H9 (cell line): ENCODE data around the gene CABLES2. TPM values are rescaled to one million over a fixed set of nuclear protein-coding genes. Genes with fewer than 3 reads are reported as not detected.

Experiments
- DNase-seq: peaks from one replicate; pipeline ENCODE4 v3.0.0-alpha.2; 2017
- H2AFZ ChIP-seq: one replicate; pipeline ENCODE4 v1.6.1; 2013; ENCODE audit warnings: mild to moderate bottlenecking, low read length, control low read depth, moderate library complexity
- H2AK5ac ChIP-seq: 2 replicates; pipeline ENCODE4 v1.6.1; 2013; ENCODE audit warnings: low read length, control low read depth, mixed read lengths; ENCODE audit not compliant: insufficient read length
- H2BK120ac ChIP-seq: one replicate; pipeline ENCODE4 v1.6.1; 2013; ENCODE audit warnings: low read depth, mild to moderate bottlenecking, low read length, control low read depth, inconsistent platforms; ENCODE audit not compliant: poor library complexity, severe bottlenecking
- H2BK12ac ChIP-seq: 2 replicates; pipeline ENCODE4 v1.6.1; 2013; ENCODE audit warnings: low read length, control low read depth, mixed read lengths, low read depth; ENCODE audit not compliant: insufficient read length
- H2BK15ac ChIP-seq: 2 replicates; pipeline ENCODE4 v1.6.1; 2013; ENCODE audit warnings: low read depth, low read length, control low read depth
- H2BK20ac ChIP-seq: one replicate; pipeline ENCODE4 v1.6.1; 2013; ENCODE audit warnings: low read depth, mild to moderate bottlenecking, low read length, control low read depth, inconsistent platforms; ENCODE audit not compliant: poor library complexity, severe bottlenecking
- H2BK5ac ChIP-seq: 2 replicates; pipeline ENCODE4 v1.6.1; 2013; ENCODE audit warnings: low read length, control low read depth, mixed read lengths; ENCODE audit not compliant: insufficient read length
- H3K14ac ChIP-seq: 2 replicates; pipeline ENCODE4 v1.6.1; 2013; ENCODE audit warnings: low read length, control low read depth; ENCODE audit not compliant: insufficient read depth
- H3K18ac ChIP-seq: 2 replicates; pipeline ENCODE4 v1.6.1; 2013; ENCODE audit warnings: low read depth, mild to moderate bottlenecking, mixed read lengths, low read length, control low read depth; ENCODE audit not compliant: insufficient read length
- H3K23ac ChIP-seq: 2 replicates; pipeline ENCODE4 v1.6.1; 2013; ENCODE audit warnings: low read length, control low read depth, mixed read lengths, low read depth; ENCODE audit not compliant: insufficient read length
- H3K23me2 ChIP-seq: 2 replicates; pipeline ENCODE4 v1.6.1; 2013; ENCODE audit warnings: low read depth, mild to moderate bottlenecking, mixed read lengths, low read length, control low read depth; ENCODE audit not compliant: insufficient read length, poor library complexity, severe bottlenecking
- H3K27ac ChIP-seq: 2 replicates; pipeline ENCODE4 v1.5.1; 2013; ENCODE audit warnings: low read length, control low read depth, mixed read lengths, low read depth; ENCODE audit not compliant: insufficient read length
- H3K27me3 ChIP-seq: 2 replicates; pipeline ENCODE4 v1.6.1; 2013; ENCODE audit warnings: low read length, control low read depth, inconsistent platforms; ENCODE audit not compliant: insufficient read depth
- H3K4ac ChIP-seq: 2 replicates; pipeline ENCODE4 v1.6.1; 2013; ENCODE audit warnings: low read depth, mild to moderate bottlenecking, control low read depth, inconsistent platforms, low read length, moderate library complexity
- H3K4me1 ChIP-seq: 2 replicates; pipeline ENCODE4 v1.6.1; 2013; ENCODE audit warnings: low read length, control low read depth, inconsistent platforms; ENCODE audit not compliant: insufficient read depth
- H3K4me2 ChIP-seq: 2 replicates; pipeline ENCODE4 v1.6.1; 2013; ENCODE audit warnings: low read length, control low read depth, mixed read lengths; ENCODE audit not compliant: insufficient read length, insufficient read depth
- H3K56ac ChIP-seq: 2 replicates; pipeline ENCODE4 v1.6.1; 2013; ENCODE audit warnings: low read depth, mild to moderate bottlenecking, mixed read lengths, low read length, control low read depth; ENCODE audit not compliant: insufficient read length
- H3K79me1 ChIP-seq: 2 replicates; pipeline ENCODE4 v1.6.1; 2013; ENCODE audit warnings: low read depth, mild to moderate bottlenecking, moderate library complexity, low read length, control low read depth, inconsistent platforms; ENCODE audit not compliant: insufficient read depth, poor library complexity, severe bottlenecking
- H3K79me2 ChIP-seq: 2 replicates; pipeline ENCODE4 v1.6.1; 2013; ENCODE audit warnings: low read length, control low read depth, inconsistent platforms; ENCODE audit not compliant: insufficient read depth
- H3K9ac ChIP-seq: 2 replicates; pipeline ENCODE4 v1.6.1; 2013; ENCODE audit warnings: low read length, control low read depth, mixed read lengths; ENCODE audit not compliant: insufficient read length; ENCODE audit errors: extremely low read depth
- H3K9me3 ChIP-seq: one replicate; pipeline ENCODE4 v1.6.1; 2013; ENCODE audit warnings: low read depth, low read length, inconsistent platforms; ENCODE audit not compliant: control insufficient read depth
- H3T11ph ChIP-seq: one replicate; pipeline ENCODE4 v1.6.1; 2013; ENCODE audit warnings: mild to moderate bottlenecking, low read length, control low read depth, inconsistent platforms
- H4K20me1 ChIP-seq: one replicate; pipeline ENCODE4 v1.6.1; 2013; ENCODE audit not compliant: control insufficient read depth, insufficient read length, insufficient read depth
- H4K5ac ChIP-seq: 2 replicates; pipeline ENCODE4 v1.6.1; 2013; ENCODE audit warnings: low read depth, mild to moderate bottlenecking, mixed read lengths, low read length, control low read depth; ENCODE audit not compliant: insufficient read length
- H4K8ac ChIP-seq: replicated peaks from 2 replicates; pipeline ENCODE4 v1.6.1; 2013; ENCODE audit warnings: low read length, control low read depth, mixed read lengths, low read depth; ENCODE audit not compliant: insufficient read length
- H4K91ac ChIP-seq: 2 replicates; pipeline ENCODE4 v1.6.1; 2013; ENCODE audit warnings: low read depth, mild to moderate bottlenecking, moderate library complexity, mixed read lengths, low read length, control low read depth; ENCODE audit not compliant: insufficient read length
- H3K27ac Mint-ChIP-seq, 3 experiments: 2 replicates in 2 of 3; 3 replicates in 1 of 3; pipeline ENCODE4 v1.8.0; 2020 to 2021; ENCODE audit warnings: mixed read lengths in 3 of 3, mild to moderate bottlenecking in 1 of 3, moderate library complexity in 1 of 3
- H3K27me3 Mint-ChIP-seq: 2 replicates; pipeline ENCODE4 v1.8.0; 2021; ENCODE audit warnings: low read depth, mild to moderate bottlenecking, moderate library complexity, mixed read lengths
- H3K36me3 Mint-ChIP-seq, 3 experiments: 2 replicates in 2 of 3; 3 replicates in 1 of 3; pipeline ENCODE4 v1.8.0; 2020 to 2021; ENCODE audit warnings: low read depth in 3 of 3, mixed read lengths in 3 of 3; ENCODE audit not compliant: insufficient read depth in 1 of 3
- H3K4me1 Mint-ChIP-seq, 2 experiments: 2 replicates each; pipeline ENCODE4 v1.8.0; 2020; ENCODE audit warnings: mixed read lengths in 2 of 2
- H3K4me3 Mint-ChIP-seq, 2 experiments: 2 replicates in 1 of 2; 3 replicates in 1 of 2; pipeline ENCODE4 v1.8.0; 2020 to 2021; ENCODE audit warnings: mild to moderate bottlenecking in 2 of 2, mixed read lengths in 2 of 2, moderate library complexity in 1 of 2
- H3K9me3 Mint-ChIP-seq, 2 experiments: 2 replicates in 1 of 2; 3 replicates in 1 of 2; pipeline ENCODE4 v1.8.0; 2020; ENCODE audit warnings: mild to moderate bottlenecking in 2 of 2, mixed read lengths in 2 of 2, moderate library complexity in 1 of 2
- WGBS: extraction: QIAGEN DNeasy Blood & Tissue Kit; methylation state at CpG from one replicate; pipeline ENCODE4 v1.1.7; 2013; ENCODE audit warnings: missing lambda C conversion rate, low lambda C conversion rate, mixed read lengths; ENCODE audit not compliant: insufficient read length; ENCODE audit errors: extremely low coverage; 5-methylcytosine and 5-hydroxymethylcytosine counted together
- total RNA-seq: library from RNA; stranded (reverse); gene quantifications from 2 replicates; pipeline ENCODE4 v1.2.1, GENCODE V29; 2021
- TF ChIP-seq, protein P1 (sequence below): fragments of 200-600 bp; sonication (generic); conservative IDR thresholded peaks from 3 replicates; pipeline ENCODE4 v1.8.0; 2021; ENCODE audit warnings: antibody characterized with exemption, mild to moderate bottlenecking

CABLES2 gene
- total RNA-seq, 1 experiment from 2014 or later: 10.8 TPM

DNA sequence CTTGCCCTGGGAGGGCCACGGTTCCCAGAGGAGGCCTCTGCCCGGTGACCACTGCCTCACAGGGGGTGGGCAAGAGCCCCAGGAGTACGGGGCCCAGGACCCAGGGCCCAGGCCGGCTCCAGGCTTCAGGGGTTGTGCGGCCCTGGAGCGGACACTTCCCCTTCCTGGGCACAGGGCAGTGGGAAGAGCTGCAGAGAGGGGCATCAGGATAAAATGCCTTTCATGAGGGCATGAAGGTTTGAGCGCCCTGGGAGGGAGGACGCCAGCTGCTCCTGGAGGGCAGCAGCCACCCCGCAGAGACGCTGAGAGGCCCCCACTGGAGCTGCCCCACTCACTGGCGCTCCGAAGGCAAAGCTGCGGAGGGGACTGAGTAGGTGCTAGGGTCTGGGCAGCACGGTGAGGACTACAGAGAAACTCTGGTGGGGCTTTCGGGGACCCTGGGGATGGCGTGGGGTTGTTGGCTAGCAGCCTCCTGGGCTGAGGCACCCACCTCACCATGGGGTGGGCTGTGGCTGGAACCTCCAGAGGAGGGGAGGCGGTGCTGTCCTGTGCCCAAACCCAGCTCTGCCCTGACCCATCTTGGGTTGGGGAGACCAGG lies 50.4 kb downstream of the CABLES2 start:
- no peak overlapping the region for H3K4me2 ChIP-seq
- H2BK20ac ChIP-seq: no peak overlapping the region

More for the DNA sequence above, 50.4 kb downstream of the CABLES2 start:
- H3K4me1 Mint-ChIP-seq: peaks cover 15 to 36% of the 10 kb centered on the region in 2 experiments
- WGBS: no CpG with 5 or more reads among the region's 17 CpGs
- Histone ChIP-seq H3K79me2 (peaks cover 4% of the 10 kb centered on the region; the same call in 1 of the 2 replicates), H4K20me1 (no peaks in the 10 kb centered on the region), H3K9ac (no peak overlapping the region), H3K14ac (peak overlapping the region; percentile 36; the same call in 1 of the 2 replicates), H2BK12ac (no peak overlapping the region), H2BK120ac (no peak overlapping the region), H3K27me3 (no peaks in the 10 kb centered on the region), H3K23me2 (peaks cover 3% of the 10 kb centered on the region), H4K8ac (no peak overlapping the region), H3K4ac (no peak overlapping the region; the same call in 1 of the 2 replicates), H3K4me1 (no peaks in the 10 kb centered on the region; the same call in 1 of the 2 replicates), H2AK5ac (no peak overlapping the region), H2BK5ac (no peak overlapping the region), H3K18ac (no peak overlapping the region), H3K27ac (no peak overlapping the region), H3K56ac (no peak overlapping the region), H2AFZ (no peak overlapping the region), H3K9me3 (no peaks in the 10 kb centered on the region), H2BK15ac (no peak overlapping the region), H3K79me1 (peaks cover 5% of the 10 kb centered on the region), H3T11ph (no peak overlapping the region), H3K23ac (no peak overlapping the region), H4K91ac (no peak overlapping the region), H4K5ac (no peak overlapping the region)
- H3K9me3 Mint-ChIP-seq: no peaks in the 10 kb centered on the region
- H3K27me3 Mint-ChIP-seq: no peaks in the 10 kb centered on the region
- DNase-seq: no peak
- no peak overlapping the region for H3K4me3 Mint-ChIP-seq
- H3K27ac Mint-ChIP-seq: 0 out of 7 replicates have a peak overlapping the region, but pooled peaks of 1 of the 3 experiments have one; percentile 67
- H3K36me3 Mint-ChIP-seq: peaks cover 0 to 15% (median 9%) of the 10 kb centered on the region in 3 experiments; a peak in 5 of 7 replicates
- TF ChIP-seq, protein P1, sequence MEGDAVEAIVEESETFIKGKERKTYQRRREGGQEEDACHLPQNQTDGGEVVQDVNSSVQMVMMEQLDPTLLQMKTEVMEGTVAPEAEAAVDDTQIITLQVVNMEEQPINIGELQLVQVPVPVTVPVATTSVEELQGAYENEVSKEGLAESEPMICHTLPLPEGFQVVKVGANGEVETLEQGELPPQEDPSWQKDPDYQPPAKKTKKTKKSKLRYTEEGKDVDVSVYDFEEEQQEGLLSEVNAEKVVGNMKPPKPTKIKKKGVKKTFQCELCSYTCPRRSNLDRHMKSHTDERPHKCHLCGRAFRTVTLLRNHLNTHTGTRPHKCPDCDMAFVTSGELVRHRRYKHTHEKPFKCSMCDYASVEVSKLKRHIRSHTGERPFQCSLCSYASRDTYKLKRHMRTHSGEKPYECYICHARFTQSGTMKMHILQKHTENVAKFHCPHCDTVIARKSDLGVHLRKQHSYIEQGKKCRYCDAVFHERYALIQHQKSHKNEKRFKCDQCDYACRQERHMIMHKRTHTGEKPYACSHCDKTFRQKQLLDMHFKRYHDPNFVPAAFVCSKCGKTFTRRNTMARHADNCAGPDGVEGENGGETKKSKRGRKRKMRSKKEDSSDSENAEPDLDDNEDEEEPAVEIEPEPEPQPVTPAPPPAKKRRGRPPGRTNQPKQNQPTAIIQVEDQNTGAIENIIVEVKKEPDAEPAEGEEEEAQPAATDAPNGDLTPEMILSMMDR: no peak
